Posterior cingulate gyrus (tissue), 11 donors: ENCODE measurements around the gene CRACR2B.

Experiments used
- DNase-seq, 10 donors: peaks; one replicate each; pipeline versions ENCODE4 v3.0.0 to v3.0.0-alpha.2; 2020 to 2021; ENCODE audit warnings: mixed read lengths in 3 of 10
- intact Hi-C: fragments of 100-400 bp; cut with DNase I; formaldehyde crosslinking; loops from one replicate; pipeline ENCODE4 v1.15.1; 2023

Gene CRACR2B

DNA sequence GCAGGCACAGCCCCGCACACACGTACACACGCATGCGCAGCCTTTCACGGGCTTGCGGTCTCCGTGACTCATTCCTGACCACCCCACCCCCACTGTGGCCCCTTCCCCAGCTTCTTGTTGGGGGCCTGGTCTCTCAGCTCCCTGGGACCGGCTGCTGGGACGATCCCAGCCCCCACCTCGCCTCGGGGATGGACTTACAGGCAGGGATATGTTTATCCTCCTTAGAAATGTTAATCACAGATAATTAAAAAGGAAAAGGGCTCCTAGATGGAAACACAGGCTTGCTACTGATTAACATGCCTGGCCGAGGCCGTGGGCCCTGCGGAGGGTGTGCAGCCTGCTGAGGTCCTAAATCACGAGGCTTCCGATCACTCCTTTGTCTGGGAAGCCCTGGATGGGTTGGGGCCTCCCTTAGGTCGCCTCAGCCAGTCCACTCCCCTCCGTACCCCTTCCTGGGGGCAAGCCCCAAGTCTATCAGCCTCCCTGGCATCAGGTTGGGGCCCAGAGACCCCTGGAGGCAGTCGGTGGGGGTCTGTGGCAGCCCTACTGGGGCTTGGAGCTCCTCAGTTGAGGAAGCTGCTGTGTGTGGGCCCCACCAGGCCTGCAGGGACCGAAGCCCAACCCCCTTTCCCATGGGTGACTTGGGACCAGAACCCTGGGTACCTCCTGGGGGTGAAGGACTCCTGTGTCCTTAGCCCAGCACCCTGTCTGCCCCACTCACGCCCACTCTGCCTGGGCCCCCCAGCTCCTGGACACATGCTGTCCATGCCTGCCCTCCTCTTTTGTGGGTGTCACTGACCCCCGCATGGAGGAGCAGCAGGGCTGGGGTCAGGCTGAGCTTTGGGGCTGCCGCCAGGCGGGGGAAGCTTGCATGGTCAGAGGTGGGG, 35.5 kb downstream of the CRACR2B start:
- DNase-seq, result peak in 1 of 10 donors; percentile 87
- intact Hi-C loops, result no loop called here

DNA sequence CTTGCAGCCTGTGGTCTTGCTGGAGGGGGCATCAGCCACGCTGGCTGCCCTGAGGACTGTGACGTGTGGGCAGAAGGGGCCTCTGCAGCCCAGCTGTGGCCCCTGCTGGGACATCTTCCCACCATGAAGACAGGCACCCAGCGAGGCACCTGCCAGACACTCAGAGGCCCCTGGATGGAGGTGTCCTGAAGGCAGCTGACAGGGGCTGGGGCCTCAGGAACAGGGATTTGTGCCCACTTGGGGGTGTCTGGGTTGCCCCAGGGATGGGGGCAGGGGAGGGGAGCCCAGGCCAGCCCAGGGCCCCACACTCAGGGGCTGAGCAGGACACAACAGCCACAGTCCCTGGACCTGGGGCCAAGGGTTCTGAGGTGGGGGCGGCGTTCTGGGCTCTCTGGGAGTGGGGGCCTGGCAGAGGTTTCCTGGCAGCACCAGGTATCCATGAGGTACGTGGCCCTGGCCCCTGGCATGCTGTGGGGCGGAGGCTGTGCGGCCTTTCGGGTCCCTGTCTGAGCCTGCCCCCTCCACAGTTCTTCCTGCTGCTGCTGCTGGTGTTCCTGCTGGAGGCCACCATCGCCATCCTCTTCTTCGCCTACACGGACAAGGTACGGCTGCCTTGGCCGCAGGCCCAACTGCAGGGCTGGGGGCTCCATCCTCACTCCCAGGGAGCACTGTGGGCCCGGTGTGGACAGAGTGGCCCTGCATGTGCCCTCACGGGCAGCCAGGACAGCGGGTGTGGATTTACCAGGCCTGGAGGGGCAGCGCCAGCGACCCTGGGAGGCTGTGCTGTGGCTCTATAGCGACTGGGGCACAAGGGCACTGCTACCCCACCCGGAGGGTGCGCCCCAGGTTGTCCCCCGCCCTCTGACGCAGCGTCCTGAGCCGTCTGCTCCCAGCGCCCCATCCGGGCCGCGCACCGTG, 36.5 kb downstream of the CRACR2B start:
- DNase-seq, result no peak

DNA sequence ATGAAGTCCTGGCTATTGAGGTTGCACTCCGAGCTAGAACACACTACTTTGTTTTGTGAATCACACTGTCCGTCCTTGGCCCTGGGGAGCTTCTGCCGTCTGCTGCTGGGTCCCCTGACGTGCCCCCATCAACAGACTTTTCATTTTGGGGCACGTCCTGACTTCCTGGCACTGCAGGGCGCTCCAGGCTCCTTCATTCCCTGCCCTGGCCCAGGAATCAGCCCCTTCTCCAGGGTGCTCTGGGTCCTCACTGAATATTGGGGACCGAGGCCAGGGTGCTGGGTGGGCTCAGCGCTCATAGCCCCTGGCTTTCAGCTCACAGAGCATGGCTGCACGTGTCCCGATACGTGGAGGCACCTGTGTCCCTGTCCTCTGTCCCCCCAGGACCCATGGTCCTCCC, 37.2 kb downstream of the CRACR2B start:
- DNase-seq, result no peak
- intact Hi-C loops, result no loop called here

More for the DNA sequence above, 36.5 kb downstream of the CRACR2B start:
- intact Hi-C loops, result no loop called here

DNA sequence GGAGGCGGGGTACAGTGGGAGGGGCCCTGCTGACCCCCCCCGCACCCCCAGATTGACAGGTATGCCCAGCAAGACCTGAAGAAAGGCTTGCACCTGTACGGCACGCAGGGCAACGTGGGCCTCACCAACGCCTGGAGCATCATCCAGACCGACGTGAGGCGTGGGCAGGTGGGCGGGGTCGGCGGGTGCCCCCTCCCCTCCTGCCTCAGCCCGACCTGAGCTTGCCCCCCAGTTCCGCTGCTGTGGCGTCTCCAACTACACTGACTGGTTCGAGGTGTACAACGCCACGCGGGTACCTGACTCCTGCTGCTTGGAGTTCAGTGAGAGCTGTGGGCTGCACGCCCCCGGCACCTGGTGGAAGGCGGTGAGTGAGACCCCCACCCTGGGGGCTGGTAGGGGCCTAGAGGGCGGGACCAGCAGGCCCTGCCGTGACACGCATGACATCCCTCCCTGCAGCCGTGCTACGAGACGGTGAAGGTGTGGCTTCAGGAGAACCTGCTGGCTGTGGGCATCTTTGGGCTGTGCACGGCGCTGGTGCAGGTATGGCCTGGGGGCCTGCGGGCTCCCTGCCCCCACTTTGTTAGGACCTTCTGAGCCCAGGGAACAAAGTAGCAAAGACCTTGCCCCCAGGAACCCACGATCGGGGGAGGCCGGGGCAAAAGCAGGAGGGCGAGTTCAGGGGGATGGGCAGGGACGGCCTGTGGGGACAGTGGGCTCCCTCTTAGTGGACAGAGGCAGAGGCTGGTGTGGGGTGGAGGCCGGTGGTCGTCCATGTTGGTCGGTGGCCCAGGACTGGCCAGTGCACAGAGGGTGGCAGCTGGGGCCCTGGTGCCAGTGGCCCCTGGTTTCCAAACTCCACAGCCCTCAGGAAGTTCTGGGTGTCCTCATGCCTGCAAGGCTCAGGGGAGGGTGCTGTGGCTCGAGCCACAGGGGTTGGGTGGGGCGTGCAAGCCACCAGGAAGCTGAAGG, 38.0 kb downstream of the CRACR2B start:
- DNase-seq, result no peak
- intact Hi-C loops, result no loop called here

DNA sequence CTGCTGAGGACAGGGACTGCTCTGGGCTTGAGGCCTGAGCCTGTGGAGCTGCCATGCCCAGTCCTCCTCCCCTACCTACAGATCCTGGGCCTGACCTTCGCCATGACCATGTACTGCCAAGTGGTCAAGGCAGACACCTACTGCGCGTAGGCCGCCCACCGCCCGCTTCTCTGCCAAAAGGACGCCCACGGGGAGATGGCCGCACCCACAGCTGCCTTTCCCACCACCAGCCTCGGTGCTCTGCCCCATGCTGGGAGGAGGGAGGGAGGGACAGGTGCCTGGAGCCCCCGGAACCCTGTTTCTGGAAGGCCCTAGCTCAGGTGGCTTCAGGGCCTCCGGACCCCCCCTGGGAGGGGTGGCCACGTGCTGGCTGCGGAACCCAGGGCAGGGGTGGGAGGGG, 38.8 kb downstream of the CRACR2B start:
- intact Hi-C loops, result no loop called here
- no peak for DNase-seq

DNA sequence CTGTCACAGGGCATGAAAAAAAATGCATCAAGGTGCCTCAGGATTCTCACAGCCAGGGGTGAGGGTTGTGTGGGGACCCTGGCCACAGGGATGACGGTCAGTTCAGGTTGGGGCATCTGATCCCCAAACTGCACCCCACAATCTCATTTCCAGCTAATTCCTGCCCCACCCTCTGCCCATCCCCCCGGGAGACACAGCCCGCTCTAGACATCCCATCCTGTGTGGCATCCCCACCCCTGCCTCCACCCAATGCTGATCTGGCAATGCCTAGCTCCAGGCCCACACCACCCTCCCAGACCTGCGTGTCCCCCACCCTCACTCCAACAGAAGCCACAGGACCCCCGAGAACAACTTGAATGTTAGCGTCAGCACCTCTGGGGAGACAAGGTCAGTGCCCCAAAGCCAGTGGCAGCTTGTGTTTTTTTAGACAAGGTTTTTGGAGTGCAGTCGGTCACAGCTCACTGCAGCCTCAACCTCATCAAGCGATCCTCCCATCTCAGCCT, 40.2 kb downstream of the CRACR2B start:
- intact Hi-C loops, result no loop called here

DNA sequence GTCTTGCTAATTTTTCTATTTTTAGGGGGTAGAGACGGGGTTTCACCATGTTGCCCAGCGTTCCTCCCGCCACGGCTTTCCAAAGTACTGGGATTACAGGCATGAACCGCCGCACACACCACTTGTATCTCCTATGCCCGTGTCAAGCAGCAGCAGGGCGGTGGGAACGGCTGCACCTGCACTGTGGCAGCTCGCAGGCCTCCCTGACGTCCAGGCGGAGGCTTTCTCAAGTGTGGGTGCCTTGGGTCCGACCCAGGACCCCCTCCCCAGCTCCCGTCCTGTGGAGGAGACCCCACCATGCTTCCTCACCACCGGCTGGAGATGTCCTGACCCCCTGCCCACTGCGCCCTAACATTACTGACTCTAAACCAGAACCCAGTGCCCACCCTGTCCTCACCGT, 40.7 kb downstream of the CRACR2B start:
- no peak for DNase-seq

More for the DNA sequence above, 40.2 kb downstream of the CRACR2B start:
- no peak for DNase-seq

DNA sequence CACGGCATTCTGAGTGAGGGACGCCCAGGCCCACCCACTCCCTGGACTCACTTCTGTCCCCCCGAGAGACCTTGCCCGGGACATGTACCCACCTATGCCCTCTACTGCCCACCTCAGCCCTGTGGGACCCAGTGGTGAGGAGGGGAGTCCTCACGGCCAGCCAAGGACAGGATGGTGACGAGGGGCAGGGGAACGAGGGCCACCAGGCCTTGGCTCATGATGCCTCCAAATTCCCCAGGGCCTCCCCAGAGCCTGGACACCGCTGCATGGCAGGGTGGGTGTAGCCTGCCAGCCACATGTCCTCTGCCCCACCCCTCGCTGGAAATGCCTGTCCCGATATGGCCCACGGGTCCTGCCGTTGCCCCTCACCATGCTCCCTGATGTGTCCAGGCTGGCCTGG, 41.1 kb downstream of the CRACR2B start:
- no peak for DNase-seq
- intact Hi-C loops, result no loop called here

More for the DNA sequence above, 40.7 kb downstream of the CRACR2B start:
- intact Hi-C loops, result no loop called here

DNA sequence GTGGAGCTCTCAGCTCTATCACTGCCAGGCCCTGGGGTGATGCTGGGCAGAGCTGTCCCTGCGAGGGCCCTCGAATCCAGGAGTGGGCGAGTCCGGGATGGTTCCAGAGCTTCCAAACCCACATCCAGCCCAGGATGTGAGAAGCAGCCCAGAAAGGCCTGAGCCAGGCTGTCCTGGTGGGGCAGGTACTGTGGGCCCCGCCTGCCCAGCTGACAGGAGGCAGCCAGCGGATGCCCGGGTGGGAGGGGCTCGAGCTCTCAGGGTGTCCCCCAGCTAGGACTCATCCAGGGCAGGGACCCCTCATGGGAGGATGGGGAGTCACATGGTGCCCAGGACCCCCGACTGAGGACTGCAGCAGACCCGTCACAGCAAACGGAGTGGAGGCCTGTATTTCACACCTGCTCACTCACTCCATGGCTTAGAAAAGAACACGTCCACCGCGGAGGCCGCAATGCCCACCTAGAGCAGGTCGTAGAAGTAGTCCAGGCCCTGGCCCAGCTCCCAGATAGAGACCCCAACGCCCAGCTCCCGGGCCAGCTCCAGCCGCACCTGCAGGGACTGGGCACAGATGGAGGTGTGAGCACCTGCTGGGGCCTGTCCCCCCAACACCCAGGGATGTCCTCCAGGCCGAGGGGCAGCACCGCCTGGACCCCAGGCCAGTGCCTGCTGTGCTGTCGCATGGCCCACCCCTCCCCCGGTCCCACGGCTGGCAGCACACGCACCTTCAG, 41.8 kb downstream of the CRACR2B start:
- intact Hi-C loops, result no loop called here
- no peak for DNase-seq

DNA sequence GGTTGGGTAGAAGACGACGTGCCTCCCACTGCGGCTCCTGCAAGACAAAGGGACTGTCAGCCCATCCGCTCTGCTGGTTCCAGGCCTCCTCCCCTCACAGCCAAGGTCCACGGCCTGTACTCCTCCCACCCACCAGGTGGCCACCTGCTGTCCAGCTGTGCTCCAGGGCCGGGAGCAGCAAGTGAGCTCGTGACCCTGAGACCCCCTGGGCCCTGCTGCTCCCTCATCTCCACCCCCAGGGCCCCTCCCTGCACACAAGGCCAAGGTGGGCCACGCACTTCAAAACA, 42.4 kb downstream of the CRACR2B start:
- DNase-seq, result no peak
- intact Hi-C loops, result no loop called here

DNA sequence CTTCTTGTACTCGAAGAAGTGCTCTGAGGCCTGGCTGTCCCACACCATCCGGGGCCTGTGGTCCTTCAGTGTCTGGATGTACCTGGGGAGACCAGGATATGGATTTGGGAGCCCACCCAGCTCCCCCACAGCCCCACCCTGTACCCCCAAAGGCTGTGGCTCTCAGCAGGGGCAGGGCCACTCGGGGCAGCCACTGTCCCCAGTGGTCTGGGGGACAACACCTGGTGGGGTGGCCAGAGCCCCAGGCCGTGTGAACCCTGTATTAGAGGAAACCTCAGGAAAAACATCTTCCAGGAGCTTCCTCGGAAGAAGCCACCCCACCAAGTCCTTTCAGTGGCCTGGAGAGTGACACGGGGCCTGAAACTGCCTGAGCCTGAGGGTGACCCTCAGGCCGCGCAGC, 42.7 kb downstream of the CRACR2B start:
- intact Hi-C loops, result no loop called here
- DNase-seq, result peak in 1 of 10 donors; percentile 85

DNA sequence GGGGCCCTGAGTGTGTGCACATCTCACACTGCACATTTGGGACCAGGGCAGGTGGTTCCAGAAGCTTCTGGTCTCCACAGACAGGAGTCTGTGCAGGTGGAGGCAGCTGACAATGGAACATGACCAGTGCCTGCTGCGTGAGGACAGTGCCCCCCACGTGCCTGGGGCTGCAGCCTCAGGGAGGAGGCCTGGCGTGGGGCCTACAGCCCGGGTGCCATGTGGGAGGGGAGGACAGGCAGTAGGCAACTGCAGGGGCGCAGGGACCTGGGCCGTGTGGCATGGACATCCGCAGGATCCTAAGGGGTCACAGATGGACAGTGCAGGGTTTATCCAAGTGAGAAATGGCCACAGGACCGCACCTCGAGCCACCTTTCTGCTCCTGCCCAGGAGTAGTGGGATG, 43.8 kb downstream of the CRACR2B start:
- DNase-seq, result no peak
- intact Hi-C loops, result no loop called here

DNA sequence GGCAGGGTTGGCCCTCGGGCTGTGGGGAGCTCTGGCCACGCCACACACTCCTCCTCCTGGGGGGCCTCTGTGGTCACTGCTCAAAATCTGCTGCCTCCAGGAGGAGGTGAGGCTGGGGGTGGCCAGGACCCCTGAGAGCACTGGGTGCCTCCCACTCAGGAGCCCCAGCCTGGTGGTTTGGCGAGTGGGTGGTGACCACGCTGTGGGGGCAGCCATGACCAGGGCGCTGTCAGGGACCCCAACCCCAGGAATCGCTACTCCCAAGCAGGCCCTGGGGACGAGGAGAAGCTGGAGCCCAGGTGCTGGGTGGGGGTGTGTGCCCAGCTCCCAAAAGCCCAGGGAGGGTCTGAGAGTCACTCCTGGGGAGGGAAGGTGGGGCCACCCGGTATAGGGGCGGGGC, 45.1 kb downstream of the CRACR2B start:
- DNase-seq, result no peak
- intact Hi-C loops, result no loop called here

DNA sequence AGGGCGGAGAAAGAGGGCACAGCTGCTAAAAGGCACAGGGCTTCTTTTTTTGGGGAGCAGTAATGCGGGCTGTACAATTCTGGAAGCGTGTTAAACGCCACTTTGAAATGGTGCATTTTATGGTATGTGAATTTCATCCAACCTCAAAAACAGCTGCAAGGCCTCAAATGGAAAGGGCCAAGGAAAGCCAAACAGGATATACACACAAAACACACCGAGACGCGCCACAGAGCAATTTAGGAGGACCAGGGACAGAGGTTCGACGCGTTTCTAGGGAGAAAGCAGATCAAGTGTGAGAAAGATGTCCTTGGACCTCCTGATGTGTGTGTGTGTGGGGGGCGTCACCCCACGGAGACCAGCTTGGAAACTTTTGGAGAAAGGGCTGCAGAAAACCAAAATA, 46.0 kb downstream of the CRACR2B start:
- intact Hi-C loops, result no loop called here
- DNase-seq, result no peak

DNA sequence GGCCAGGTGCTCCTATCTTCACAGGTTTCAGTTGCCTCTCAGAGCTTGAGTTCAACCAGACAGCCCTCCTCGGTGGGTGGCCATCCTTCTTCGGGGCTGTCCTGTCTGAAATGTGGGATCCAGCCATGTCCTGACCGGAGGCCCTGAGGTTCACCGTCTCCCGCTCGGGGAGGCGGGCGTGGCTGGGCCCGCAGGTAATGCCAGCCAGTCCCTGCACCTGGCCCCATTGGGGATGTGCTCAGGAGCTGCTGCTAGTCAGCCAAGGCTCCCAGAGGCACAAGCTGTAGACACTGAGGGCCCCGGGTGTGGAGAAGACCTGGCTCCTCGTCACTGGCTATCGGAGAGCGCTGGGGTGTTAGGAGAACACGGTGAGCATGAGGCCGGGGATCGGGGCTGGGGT, 47.5 kb downstream of the CRACR2B start:
- no peak for DNase-seq
- intact Hi-C loops, result no loop called here

DNA sequence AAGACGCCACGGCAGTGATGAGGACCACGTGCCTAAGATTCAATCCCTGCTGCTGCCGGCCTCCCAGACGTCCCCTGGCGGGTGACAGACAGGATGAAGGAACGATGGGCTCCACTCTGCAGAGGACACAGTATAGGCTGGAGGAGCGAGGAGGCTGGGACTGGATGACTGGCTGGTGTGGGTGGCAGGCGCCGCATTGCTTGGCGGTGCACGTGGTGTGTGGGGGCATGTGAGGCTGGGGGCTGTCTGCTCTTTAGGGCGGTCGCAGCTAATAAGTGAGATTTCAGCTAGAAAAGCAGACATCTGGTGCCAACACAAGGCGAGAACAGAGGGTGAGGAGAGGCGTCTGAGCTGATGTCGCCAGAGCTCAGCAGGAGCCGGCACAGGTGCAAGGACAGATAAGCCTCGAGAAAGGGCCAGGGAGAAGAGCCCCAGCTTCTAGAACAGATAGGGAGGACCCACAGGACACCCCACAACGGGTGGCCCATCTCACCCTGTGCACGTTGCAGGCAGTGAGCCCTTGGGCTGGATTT, 48.1 kb downstream of the CRACR2B start:
- intact Hi-C loops, result no loop called here
- peak in 6 of 10 donors; percentile 30 to 91 (median 72) for DNase-seq

DNA sequence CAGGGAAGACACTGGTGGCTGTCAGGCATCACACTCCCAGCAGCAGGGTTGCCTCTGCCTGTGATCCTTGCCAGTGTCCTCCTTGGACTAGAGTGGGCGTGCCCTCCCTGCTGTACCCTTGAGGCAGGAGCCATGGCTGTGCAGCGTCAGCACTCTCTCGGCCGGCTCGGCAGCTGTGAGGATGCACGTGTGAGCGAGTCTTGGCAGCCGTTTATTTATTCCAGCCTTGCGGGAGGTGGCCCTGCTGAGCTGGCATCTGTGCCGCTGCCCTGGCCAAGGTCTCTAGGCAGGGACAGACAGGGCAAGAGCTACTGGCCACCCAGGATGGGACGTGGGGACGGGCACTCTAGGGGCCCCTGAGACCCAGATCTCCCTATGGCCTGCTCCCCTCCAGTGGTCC, 48.8 kb downstream of the CRACR2B start:
- intact Hi-C loops, result no loop called here
- DNase-seq, result peak; percentile 32 to 94 (median 66)

DNA sequence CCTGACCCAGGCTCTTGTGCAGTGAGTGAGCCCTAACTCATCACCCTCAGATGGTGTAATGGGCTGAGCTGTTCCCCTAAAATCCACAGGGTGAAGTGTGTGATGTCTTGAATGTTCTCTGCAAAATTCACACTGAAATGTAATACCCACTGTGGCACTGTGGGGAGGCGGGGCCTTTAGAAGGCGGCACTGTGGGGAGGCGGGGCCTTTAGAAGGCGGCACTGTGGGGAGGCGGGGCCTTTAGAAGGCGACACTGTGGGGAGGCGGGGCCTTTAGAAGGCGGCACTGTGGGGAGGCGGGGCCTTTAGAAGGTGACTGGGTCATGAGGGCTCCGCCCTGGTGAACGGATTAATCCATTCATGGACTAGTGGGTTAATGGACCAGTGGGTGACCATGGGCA, 49.8 kb downstream of the CRACR2B start:
- DNase-seq, result no peak
- intact Hi-C loops, result no loop called here

DNA sequence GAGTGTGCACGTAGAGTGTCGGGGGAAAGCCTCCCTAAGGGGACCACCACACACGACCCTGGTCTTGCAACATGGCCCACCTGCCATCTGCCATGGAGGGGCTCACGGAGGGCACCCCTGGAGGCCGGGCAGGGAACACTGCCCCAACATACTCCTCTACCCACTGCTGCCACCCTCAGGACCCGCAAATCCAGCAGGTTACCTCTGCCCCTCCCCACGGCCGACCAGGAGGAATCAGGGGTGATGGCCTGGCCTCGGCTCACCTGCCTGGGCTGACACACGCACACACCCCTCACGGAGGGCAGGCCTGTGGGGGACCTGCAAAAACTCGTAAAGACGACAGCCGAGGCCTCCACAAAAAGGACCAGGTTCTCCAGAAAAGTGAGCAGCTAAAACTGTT, 52.7 kb downstream of the CRACR2B start:
- intact Hi-C loops, result no loop called here
- DNase-seq, result no peak
